Astrocyte of the spinal cord (primary cell): ENCODE data around the gene PANK2.

Experiments used
- DNase-seq: peaks from one replicate; pipeline ENCODE4 v3.0.0; 2011; ENCODE audit warnings: low read depth, low spot score
- H3K4me3 ChIP-seq: 2 replicates; pipeline ENCODE4 v1.5.1; 2011; ENCODE audit warnings: low read depth, mild to moderate bottlenecking, low read length, moderate library complexity
- CTCF ChIP-seq: IDR thresholded peaks from 2 replicates; pipeline ENCODE4 v1.5.1; 2012; ENCODE audit warnings: low read depth, mild to moderate bottlenecking, low read length, inconsistent platforms
- in situ Hi-C: cut with HindIII; loops from 2 replicates; pipeline ENCODE4 v1.10.0; 2017; ENCODE audit warnings: low sequenced_read_pairs

PANK2 gene

GRCh38 chr20:3847429-3847940 lies 41.7 kb upstream of the PANK2 start:
- no peak for TF ChIP-seq CTCF
- in situ Hi-C loops = no loop called here
- no peak for DNase-seq
- H3K4me3 ChIP-seq = peak overlapping the region; percentile 89

- in situ Hi-C loops = no loop called here
Measured at GRCh38 chr20:3848565-3848964, 40.6 kb upstream of the PANK2 start.

GRCh38 chr20:3854462-3854871 lies 34.7 kb upstream of the PANK2 start:
- DNase-seq = no peak
- no peak for TF ChIP-seq CTCF
- no peak overlapping the region for H3K4me3 ChIP-seq
- in situ Hi-C loops = no loop called here

More at GRCh38 chr20:3848565-3848964, 40.6 kb upstream of the PANK2 start:
- TF ChIP-seq CTCF = no peak
- no peak overlapping the region for H3K4me3 ChIP-seq
- no peak for DNase-seq

- no peak overlapping the region for H3K4me3 ChIP-seq
- DNase-seq = no peak
- in situ Hi-C loops = no loop called here
- TF ChIP-seq CTCF = no peak
Measured at GRCh38 chr20:3857405-3857804, 31.8 kb upstream of the PANK2 start.

- no peak for DNase-seq
- H3K4me3 ChIP-seq = no peak overlapping the region
- in situ Hi-C loops = no loop called here
- no peak for TF ChIP-seq CTCF
Measured at GRCh38 chr20:3858689-3859088, 30.5 kb upstream of the PANK2 start.

- in situ Hi-C loops = no loop called here
- DNase-seq = no peak
- TF ChIP-seq CTCF = no peak
- H3K4me3 ChIP-seq = no peak overlapping the region
Measured at GRCh38 chr20:3861191-3861590, 28.0 kb upstream of the PANK2 start.

- DNase-seq = no peak
- no peak overlapping the region for H3K4me3 ChIP-seq
- no peak for TF ChIP-seq CTCF
- in situ Hi-C loops = no loop called here
Measured at GRCh38 chr20:3862333-3862732, 26.9 kb upstream of the PANK2 start.
